ENCODE data around the gene SEPTIN7.

GRCh38 chr7:35757574-35757973, 43.3 kb upstream of the SEPTIN7 start:
- TF ChIP-seq, protein P1, sequence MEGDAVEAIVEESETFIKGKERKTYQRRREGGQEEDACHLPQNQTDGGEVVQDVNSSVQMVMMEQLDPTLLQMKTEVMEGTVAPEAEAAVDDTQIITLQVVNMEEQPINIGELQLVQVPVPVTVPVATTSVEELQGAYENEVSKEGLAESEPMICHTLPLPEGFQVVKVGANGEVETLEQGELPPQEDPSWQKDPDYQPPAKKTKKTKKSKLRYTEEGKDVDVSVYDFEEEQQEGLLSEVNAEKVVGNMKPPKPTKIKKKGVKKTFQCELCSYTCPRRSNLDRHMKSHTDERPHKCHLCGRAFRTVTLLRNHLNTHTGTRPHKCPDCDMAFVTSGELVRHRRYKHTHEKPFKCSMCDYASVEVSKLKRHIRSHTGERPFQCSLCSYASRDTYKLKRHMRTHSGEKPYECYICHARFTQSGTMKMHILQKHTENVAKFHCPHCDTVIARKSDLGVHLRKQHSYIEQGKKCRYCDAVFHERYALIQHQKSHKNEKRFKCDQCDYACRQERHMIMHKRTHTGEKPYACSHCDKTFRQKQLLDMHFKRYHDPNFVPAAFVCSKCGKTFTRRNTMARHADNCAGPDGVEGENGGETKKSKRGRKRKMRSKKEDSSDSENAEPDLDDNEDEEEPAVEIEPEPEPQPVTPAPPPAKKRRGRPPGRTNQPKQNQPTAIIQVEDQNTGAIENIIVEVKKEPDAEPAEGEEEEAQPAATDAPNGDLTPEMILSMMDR (IDR thresholded peaks at IDR 0.05), result no peak
- no peak for TF ChIP-seq ZFX (IDR thresholded peaks at IDR 0.05; ENCODE audit: borderline replicate concordance)
